Muscle layer of duodenum (tissue), 2 donors: ENCODE data around the gene PSMB11.
A peak's percentile ranks its signal among the peaks of the same experiment; 100 is the strongest.

Experiments used
- H3K27ac ChIP-seq: one replicate; pipeline ENCODE4 v1.7.0; 2013; ENCODE audit warnings: mild to moderate bottlenecking, low read length
- H3K27me3 ChIP-seq: one replicate; pipeline ENCODE4 v1.7.0; 2013; ENCODE audit warnings: low read depth, mild to moderate bottlenecking, control low read depth, low read length
- H3K36me3 ChIP-seq, 2 donors: one replicate each; pipeline ENCODE4 v1.7.0; 2013; ENCODE audit warnings: low read length in 2 of 2, control low read depth in 1 of 2, mild to moderate bottlenecking in 1 of 2; ENCODE audit not compliant: insufficient read depth in 2 of 2, control insufficient read depth in 1 of 2
- H3K4me1 ChIP-seq, 2 donors: one replicate each; pipeline ENCODE4 v1.7.0; 2013; ENCODE audit warnings: low read length in 2 of 2, mild to moderate bottlenecking in 2 of 2, control low read depth in 1 of 2, moderate library complexity in 1 of 2; ENCODE audit not compliant: insufficient read depth in 2 of 2, control insufficient read depth in 1 of 2
- H3K4me3 ChIP-seq, 2 donors: one replicate each; pipeline ENCODE4 v1.7.0; 2013; ENCODE audit warnings: low read length in 2 of 2, low read depth in 1 of 2, mild to moderate bottlenecking in 1 of 2
- H3K9me3 ChIP-seq, 2 donors: one replicate each; pipeline ENCODE4 v1.7.0; 2013; ENCODE audit warnings: low read length in 2 of 2, control low read depth in 1 of 2, mild to moderate bottlenecking in 1 of 2; ENCODE audit not compliant: control insufficient read depth in 1 of 2
- donor health status: healthy.

Gene PSMB11

DNA sequence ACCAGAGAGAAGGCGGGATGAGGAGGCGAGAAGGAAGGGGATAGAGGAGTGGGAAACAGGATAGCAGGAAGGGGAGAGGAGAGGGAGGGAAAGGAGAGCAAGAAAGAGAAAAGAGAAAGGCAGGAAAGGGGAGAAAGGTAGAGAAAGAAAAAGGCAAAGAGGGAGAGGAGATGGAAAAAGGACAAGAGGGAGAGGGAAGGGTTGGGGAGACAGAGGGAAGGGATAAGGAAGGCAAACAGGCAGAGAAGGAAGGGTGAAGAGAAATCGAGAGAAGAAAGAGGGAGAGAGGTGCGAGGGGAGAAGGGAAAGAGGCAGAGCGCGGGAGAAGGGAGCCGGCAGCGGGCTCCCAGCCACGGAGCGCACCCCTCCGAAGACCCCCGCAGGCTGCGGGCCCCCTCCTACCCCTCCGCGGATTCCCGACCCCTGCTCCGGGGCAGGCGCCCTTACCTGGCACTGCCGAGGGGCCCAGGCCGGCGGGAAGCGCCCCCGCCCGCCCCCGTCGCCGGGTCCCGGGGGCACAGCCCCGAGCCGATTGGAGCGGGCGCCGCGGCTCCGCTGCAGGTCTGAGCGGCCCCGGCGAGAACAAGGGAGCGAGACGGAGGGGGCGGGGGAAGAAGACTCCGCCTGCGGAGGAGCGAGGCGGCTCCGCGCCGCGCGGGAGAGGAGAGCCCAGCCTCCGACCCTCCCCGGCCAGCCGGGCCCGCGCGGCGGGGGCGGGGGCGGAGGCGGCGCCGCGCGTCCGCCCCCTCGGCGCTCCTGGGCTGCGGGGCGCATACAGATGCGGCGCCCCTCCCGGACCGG, 15.1 kb downstream of the PSMB11 start, which contains the start of gene CDH24:
CDH24 (minus strand) TSS at position 565 of the 801 bp plus-strand sequence. CDS start 1,787 bp downstream, outside the sequence.
- H3K4me3 ChIP-seq = peak within 1 kb of the TSS; percentile 57 to 81
- no peak within 1 kb of the TSS for H3K27ac ChIP-seq
- H3K36me3 ChIP-seq = peaks cover 25 to 31% of the 10 kb centered on the region in 2 donors
- H3K9me3 ChIP-seq = no peaks in the 10 kb centered on the region
- no peaks in the 10 kb centered on the region for H3K27me3 ChIP-seq
- H3K4me1 ChIP-seq = peaks cover 10 to 27% of the 10 kb centered on the region in 2 donors

DNA sequence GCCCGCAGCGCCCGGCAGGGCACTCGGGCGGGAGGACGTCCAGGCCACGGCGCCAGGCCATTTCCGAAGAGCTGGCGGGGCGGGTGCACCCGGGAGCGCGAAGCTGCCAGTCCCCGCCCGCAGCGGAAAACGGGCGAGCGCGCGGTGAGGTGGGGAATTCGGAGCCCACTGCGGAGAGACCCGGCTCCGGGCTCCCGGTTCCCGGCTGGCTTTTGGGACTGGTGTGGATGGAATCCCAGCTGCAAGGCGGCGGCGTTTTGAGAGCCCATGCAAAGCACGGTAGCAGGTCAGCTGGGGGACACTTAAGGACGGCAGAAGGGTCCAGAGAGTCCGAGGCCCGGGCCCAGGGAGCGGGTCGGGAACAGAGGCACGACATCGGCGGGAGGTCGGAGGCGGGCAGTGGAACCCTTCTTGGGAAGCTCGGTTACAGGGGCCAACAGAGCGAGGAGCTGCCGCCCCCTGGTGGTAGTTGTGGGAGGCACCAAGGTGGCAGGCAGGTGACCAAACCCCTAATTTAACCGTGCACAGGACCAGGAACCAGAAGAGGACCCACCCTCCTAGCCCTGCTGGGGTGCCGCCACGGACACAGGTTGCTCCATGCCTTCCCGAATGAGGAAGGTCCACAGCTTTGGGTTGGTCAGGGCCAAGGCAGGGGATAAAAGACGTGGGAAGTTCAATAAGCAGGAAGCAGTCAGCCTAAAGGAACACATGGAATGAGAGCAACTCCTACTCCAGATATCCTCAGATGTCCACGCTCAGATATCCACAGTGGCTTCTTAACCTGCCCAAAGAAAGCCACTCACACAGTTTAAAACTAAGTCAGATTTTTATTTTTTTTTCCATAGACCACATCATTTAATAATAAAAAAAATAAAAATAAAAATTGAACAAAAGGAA, 16.0 kb downstream of the PSMB11 start:
- Histone ChIP-seq H3K4me3 (peak overlapping the region; percentile 57 to 81), H3K27me3 (no peaks in the 10 kb centered on the region), H3K9me3 (no peaks in the 10 kb centered on the region), H3K27ac (no peak overlapping the region), H3K36me3 (peaks cover 34 to 39% of the 10 kb centered on the region in 2 donors), H3K4me1 (peaks cover 14 to 31% of the 10 kb centered on the region in 2 donors)

DNA sequence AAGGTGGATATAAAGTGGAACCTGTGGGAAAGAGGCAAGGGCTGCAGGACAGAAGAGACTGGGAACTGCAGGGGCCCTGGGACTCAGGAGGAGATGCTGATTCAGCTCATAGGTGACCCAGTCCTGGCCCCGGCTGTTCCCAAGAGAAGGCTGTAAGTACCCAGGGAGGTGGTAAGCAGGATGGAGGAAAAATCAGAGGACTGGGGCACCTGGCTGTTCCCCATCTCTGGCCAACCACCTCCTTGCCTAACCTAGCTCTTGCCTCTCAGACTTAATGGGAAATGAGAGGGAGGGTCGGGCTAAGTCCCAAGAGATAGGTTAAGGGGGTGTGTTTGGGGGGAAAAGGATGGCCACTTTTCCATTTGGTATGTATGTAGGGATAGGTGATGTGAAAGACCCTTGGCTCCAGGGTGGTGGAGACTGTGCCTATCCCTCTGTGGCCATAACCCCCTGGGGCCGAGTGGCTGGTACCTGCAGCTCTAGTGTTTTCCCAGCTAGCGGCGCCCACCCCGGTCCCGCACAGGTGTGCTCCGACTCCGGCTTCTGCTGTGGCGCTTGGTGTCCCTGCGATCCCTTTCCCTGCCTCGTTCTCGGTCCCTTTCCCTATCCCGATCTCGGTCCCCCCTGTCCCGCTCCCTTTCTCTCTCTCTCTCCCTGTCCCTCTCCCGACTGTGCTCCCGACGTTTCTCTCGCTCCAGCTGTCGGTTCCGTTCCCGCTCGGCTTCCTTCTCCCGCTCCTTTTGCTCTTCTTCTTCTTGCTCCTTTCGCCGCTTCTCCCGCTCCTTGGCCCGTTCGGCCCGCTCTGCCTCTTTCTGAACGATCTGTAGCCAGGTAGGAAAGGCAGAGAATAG, 16.9 kb downstream of the PSMB11 start:
- Histone ChIP-seq H3K4me1 (peaks cover 14 to 31% of the 10 kb centered on the region in 2 donors), H3K27ac (no peak overlapping the region)

DNA sequence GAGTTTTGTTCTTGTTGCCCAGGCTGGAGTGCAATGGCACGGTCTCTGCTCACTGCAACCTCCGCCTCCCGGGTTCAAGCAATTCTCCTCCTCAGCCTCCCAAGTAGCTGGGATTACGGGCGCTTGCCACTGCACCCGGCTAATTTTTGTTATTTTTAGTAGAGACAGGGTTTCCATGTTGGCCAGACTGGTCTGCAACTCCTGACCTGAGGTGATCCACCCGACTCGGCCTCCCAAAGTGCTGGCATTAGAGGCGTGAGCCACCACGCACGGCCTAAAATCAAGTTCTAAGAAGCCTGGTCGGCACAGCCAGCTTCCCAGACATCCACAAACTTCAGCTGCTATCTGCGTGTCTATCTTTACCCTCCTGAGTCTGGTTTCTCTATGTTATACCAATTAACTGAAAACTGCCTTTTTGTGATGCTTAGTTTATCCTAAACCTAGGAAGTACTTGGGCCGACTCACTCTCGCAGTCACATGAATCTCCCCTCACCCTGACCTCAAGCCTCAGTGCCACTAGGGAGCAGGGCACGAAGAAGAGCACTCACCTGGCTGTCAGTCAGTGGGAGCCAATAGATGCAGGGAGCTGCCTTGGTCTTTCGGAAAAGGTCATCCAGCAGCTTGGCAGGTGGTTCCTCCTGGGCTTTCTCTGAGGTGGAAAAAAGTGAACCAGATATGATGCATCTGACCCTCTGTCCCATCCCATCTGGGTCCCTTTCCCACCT, 18.7 kb downstream of the PSMB11 start:
- H3K27ac ChIP-seq = no peak overlapping the region
- H3K9me3 ChIP-seq = no peaks in the 10 kb centered on the region
- peaks cover 55 to 59% of the 10 kb centered on the region in 2 donors for H3K36me3 ChIP-seq
- no peak overlapping the region for H3K4me3 ChIP-seq
- no peaks in the 10 kb centered on the region for H3K27me3 ChIP-seq
- peaks cover 14 to 27% of the 10 kb centered on the region in 2 donors for H3K4me1 ChIP-seq

More for the DNA sequence above, 16.9 kb downstream of the PSMB11 start:
- no peak overlapping the region for H3K4me3 ChIP-seq
- H3K9me3 ChIP-seq = no peaks in the 10 kb centered on the region
- H3K36me3 ChIP-seq = peaks cover 42 to 48% of the 10 kb centered on the region in 2 donors
- H3K27me3 ChIP-seq = no peaks in the 10 kb centered on the region

DNA sequence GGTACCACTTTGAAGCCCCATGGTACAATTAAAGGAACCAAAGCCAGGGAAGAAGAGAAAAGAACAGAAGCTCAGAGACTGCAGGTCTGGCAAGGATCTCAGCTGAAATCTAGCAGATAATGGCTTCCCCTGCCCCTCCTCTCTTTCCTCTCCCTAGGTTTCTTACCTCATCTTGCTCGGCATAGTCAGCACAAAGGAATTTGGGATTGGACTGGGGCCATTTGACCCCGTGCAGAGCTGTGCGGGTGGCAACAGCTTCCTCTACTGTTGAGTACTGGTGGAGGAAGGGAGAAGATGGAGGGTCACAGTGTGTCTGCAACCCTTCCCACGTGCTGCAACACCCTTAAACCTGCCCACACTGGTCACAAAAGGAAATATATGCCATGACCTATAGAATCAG, 20.0 kb downstream of the PSMB11 start:
- H3K4me1 ChIP-seq = peaks cover 4 to 14% of the 10 kb centered on the region in 2 donors
- H3K27me3 ChIP-seq = no peaks in the 10 kb centered on the region
- no peaks in the 10 kb centered on the region for H3K9me3 ChIP-seq
- H3K36me3 ChIP-seq = peaks cover 66 to 71% of the 10 kb centered on the region in 2 donors
- peak overlapping the region; percentile 57 for H3K27ac ChIP-seq
- no peak overlapping the region for H3K4me3 ChIP-seq

DNA sequence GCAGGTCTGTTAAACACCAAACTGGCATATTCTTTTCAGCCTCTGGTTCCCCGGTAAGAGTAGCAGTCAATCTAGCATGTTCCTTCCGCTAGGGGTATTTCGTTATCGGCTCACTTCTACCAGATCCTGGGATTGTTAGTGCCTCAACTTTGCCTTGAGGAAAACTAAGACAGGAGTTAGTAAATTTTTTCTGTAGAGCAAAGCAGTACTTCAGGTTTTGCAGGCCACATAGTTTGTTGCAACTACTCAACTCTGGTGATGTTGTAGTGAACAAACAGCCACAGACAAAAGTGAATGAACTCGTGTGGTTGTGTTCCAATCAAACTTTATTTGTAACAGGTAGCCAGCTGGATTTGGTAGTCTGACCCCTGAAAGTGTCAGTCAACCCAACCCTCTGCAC, 21.6 kb downstream of the PSMB11 start:
- peaks cover 78 to 84% of the 10 kb centered on the region in 2 donors for H3K36me3 ChIP-seq

DNA sequence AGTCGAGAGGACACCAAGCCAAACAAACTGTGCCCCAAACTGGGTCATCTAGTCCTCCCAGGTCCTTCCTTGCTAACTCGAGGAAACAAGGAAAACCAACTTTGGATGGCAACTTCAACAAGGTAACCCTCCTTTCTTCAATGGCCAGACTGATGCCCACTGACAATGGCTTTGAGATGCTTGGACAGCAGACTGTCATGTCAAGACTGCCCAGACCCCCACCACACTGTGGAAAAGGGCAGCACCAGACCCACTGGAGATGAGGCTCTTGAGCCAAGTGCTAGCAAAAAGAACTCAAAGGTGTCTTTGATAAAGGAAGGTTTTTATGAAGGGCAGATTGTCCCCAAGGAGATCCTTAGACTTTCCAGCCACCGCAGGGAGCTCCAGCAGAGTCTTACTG, 24.4 kb downstream of the PSMB11 start:
- Histone ChIP-seq H3K9me3 (no peaks in the 10 kb centered on the region), H3K4me3 (no peak overlapping the region), H3K36me3 (peaks cover 58 to 64% of the 10 kb centered on the region in 2 donors), H3K27me3 (no peaks in the 10 kb centered on the region), H3K4me1 (peaks cover 13 to 35% of the 10 kb centered on the region in 2 donors), H3K27ac (no peak overlapping the region)

More for the DNA sequence above, 21.6 kb downstream of the PSMB11 start:
- Histone ChIP-seq H3K27me3 (no peaks in the 10 kb centered on the region), H3K4me3 (no peak overlapping the region), H3K4me1 (peaks cover 4 to 14% of the 10 kb centered on the region in 2 donors), H3K9me3 (no peaks in the 10 kb centered on the region), H3K27ac (no peak overlapping the region)

DNA sequence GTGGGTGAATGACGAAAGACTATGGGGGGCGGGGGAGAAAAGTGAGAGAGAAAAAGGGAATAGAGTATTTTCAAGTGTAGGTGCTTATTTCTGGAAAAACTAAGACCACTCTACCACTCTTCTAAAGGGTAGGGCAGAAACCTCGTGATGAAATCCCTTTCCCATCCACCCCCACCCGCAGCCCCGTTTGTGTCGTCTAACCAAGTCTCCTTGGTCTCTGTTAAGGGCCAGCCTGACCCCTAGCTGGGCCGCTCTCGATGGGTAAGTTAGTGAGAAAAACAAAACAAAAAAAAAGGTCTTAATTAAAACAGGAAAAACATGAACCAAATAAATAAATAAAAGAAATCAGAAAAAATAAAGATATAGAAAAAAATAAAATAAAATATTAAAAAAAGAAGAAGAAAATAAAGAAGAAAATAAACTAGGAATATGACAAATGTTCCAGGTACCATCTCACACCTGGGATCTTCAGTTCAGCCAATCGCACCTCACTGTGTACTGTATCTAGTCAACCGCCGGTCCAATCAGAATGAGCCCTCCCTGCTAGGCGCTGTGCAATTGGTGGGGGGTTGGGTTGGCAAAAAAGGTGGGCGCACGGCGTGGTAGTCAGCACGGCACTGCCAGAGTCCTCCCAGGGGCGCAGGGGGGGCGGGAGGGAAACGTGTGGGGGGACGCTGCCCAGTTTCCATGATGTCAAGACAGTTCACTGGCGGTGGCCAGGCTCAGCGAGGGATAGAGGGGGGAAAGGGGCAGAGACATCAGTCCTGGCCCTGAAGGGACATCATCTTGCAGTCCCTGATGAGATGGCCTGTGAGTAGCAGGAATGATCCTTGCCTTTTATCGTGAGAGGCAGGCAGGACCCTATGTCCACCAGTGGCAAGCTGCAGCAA, 25.1 kb downstream of the PSMB11 start:
- Histone ChIP-seq H3K4me3 (no peak overlapping the region), H3K27me3 (no peaks in the 10 kb centered on the region), H3K36me3 (peaks cover 57 to 59% of the 10 kb centered on the region in 2 donors), H3K4me1 (peaks cover 19 to 39% of the 10 kb centered on the region in 2 donors), H3K9me3 (no peaks in the 10 kb centered on the region), H3K27ac (no peak overlapping the region)

DNA sequence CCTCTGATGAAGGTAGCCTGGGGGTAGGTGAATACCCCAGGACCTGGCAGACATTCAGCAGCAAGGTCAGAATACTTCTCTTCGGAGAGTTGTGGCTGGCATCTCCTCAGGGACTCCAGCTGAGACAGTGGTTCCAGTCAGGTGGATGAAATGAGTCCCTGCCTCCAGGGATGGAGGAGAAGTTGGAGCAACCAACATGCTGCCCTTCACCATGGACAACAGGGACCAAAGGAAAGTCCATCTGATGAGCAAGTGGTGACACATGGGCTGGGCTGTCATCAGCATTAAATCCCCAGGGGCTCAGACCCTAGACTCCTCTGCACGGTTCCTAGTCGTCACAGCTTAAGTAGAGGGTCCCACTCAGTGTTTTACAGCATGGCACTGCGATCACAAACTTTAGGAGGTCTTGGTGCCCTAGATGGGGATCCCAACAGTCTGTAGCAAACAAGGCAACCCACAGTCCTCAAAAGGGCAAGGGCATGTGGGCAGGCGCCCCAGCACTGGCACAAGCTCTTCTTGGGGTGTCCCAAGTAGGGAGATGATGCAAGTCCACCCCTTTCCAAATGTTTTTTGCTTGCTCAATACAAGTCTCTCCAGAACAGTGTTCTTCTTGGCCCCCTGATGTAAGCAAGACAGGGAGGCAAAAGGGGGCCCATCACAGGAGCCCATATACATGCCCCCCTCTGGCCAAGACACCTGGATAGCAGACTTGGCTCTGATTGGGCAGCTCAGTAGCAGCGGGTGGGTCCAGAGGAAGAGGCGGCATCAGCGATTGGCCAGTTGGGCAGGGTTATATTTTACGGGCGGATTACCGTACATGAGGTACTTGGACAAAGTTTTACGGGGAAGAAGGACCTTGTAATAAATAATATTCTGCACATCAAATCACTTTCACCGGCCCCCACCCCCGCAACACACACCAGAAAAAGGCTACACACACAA, 26.1 kb downstream of the PSMB11 start:
- Histone ChIP-seq H3K27me3 (no peaks in the 10 kb centered on the region), H3K27ac (no peak overlapping the region), H3K4me3 (no peak overlapping the region), H3K9me3 (no peaks in the 10 kb centered on the region), H3K36me3 (peaks cover 56 to 57% of the 10 kb centered on the region in 2 donors), H3K4me1 (peaks cover 19 to 38% of the 10 kb centered on the region in 2 donors)
